ENCODE measurements around the gene LHFPL5. TPM values are rescaled to one million over a fixed set of nuclear protein-coding genes. Genes with fewer than 3 reads are reported as not detected.
A peak's percentile ranks its signal among the peaks of the same experiment; 100 is the strongest.

LHFPL5 gene
- total and polyA plus RNA-seq, 11 donors, result not detected

- peaks cover 10 to 62% (median 32%) of the 10 kb centered on the region in 9 donors for H3K27me3 ChIP-seq
- peak in 1 of 4 donors; percentile 22 for ATAC-seq
These were observed 17.6 kb upstream of the LHFPL5 start for GRCh38 chr6:35787266-35788218.

GRCh38 chr6:35788423-35788982 lies 16.6 kb upstream of the LHFPL5 start:
- ATAC-seq (no peak), DNase-seq (no peak)
- Histone ChIP-seq H3K4me3 (no peak overlapping the region), H3K9me3 (no peaks in the 10 kb centered on the region), H3K36me3 (no peaks in the 10 kb centered on the region), H3K4me1 (peaks cover 0 to 4% (median 0%) of the 10 kb centered on the region in 12 donors), H3K27ac (no peak overlapping the region), H3K27me3 (peaks cover 10 to 66% (median 32%) of the 10 kb centered on the region in 9 donors)
- TF ChIP-seq CTCF (IDR thresholded peaks at IDR 0.05) (no peak), POLR2A (IDR thresholded peaks at IDR 0.05) (no peak)
- intact Hi-C loops (cut with DNase I), result no loop called here
- 56 to 63% (median 60%) methylated on average over 4 of the region's 4 CpGs for WGBS, 4 donors

More at GRCh38 chr6:35787266-35788218, 17.6 kb upstream of the LHFPL5 start:
- TF ChIP-seq POLR2A (IDR thresholded peaks at IDR 0.05) (no peak), CTCF (IDR thresholded peaks at IDR 0.05) (no peak)
- Histone ChIP-seq H3K9me3 (no peaks in the 10 kb centered on the region), H3K4me1 (peaks cover 0 to 4% (median 0%) of the 10 kb centered on the region in 12 donors), H3K27ac (no peak overlapping the region), H3K4me3 (no peak overlapping the region), H3K36me3 (no peaks in the 10 kb centered on the region)
- WGBS, 4 donors, result 83 to 88% (median 86%) methylated on average over 13 of the region's 13 CpGs
- DNase-seq, result no peak
- intact Hi-C loops (cut with DNase I), result loop anchor here in 2 of 10 donors (1.0 kb wide), 2 partner anchors 10 to 11 kb away; partner anchors contain the start of gene CLPS (in 1 of the 2)

- TF ChIP-seq POLR2A (IDR thresholded peaks at IDR 0.05), result no peak
- Histone ChIP-seq H3K27me3 (peaks cover 6 to 52% (median 32%) of the 10 kb centered on the region in 9 donors), H3K36me3 (no peaks in the 10 kb centered on the region), H3K9me3 (no peaks in the 10 kb centered on the region), H3K27ac (no peak overlapping the region), H3K4me3 (no peak overlapping the region), H3K4me1 (peaks cover 0 to 4% (median 0%) of the 10 kb centered on the region in 12 donors)
- DNase-seq (no peak), ATAC-seq (no peak)
- 76 to 87% (median 84%) methylated on average over 5 of the region's 5 CpGs for WGBS, 4 donors
- intact Hi-C loops (cut with DNase I), result no loop called here
These were observed 14.5 kb upstream of the LHFPL5 start for GRCh38 chr6:35790683-35791082.

- Histone ChIP-seq H3K36me3 (no peaks in the 10 kb centered on the region), H3K27ac (no peak overlapping the region), H3K9me3 (no peaks in the 10 kb centered on the region), H3K4me1 (no peaks in the 10 kb centered on the region), H3K27me3 (peaks cover 0 to 32% (median 0%) of the 10 kb centered on the region in 9 donors), H3K4me3 (no peak overlapping the region)
- intact Hi-C loops (cut with DNase I), result no loop called here
- 91 to 95% (median 93%) methylated on average over 17 of the region's 17 CpGs for WGBS, 4 donors
- peak in 1 of 4 donors; percentile 25 for ATAC-seq
- DNase-seq, result no peak
- TF ChIP-seq POLR2A (IDR thresholded peaks at IDR 0.05), result no peak
These were observed 10.4 kb upstream of the LHFPL5 start for GRCh38 chr6:35794536-35795452.

Data from heart left ventricle (tissue), 16 donors.